Liver (tissue), 3 donors: ENCODE data around the gene ECM1.

ENCODE experiments used
- FOXA1 ChIP-seq: IDR thresholded peaks from 2 replicates; pipeline ENCODE4 v1.6.1; 2016; ENCODE audit warnings: antibody characterized with exemption
- FOXA2 ChIP-seq: IDR thresholded peaks from 2 replicates; pipeline ENCODE4 v1.6.1; 2016; ENCODE audit warnings: antibody characterized with exemption
- GABPA ChIP-seq, 2 donors: IDR thresholded peaks in 1 of 2; conservative IDR thresholded peaks in 1 of 2; 2 replicates each; pipeline ENCODE4 v1.6.1; 2016; ENCODE audit warnings: antibody characterized with exemption in 2 of 2, mild to moderate bottlenecking in 1 of 2, moderate library complexity in 1 of 2
- JUND ChIP-seq, 2 donors: IDR thresholded peaks; 2 replicates each; pipeline ENCODE4 v1.6.1; 2016; ENCODE audit warnings: antibody characterized with exemption in 2 of 2
- RAD21 ChIP-seq, 2 donors: IDR thresholded peaks; 2 replicates each; pipeline ENCODE4 v1.6.1; 2016; ENCODE audit warnings: antibody characterized with exemption in 2 of 2, mild to moderate bottlenecking in 2 of 2
- SP1 ChIP-seq: IDR thresholded peaks from 2 replicates; pipeline ENCODE4 v1.6.1; 2018; ENCODE audit warnings: antibody characterized with exemption, mild to moderate bottlenecking
- TAF1 ChIP-seq: conservative IDR thresholded peaks from 2 replicates; pipeline ENCODE4 v1.6.1; 2016; ENCODE audit warnings: antibody characterized with exemption, mild to moderate bottlenecking
- YY1 ChIP-seq: IDR thresholded peaks from 2 replicates; pipeline ENCODE4 v1.6.1; 2016; ENCODE audit warnings: antibody characterized with exemption, mild to moderate bottlenecking
- TF ChIP-seq, protein P1 (sequence below): fragments of 150-350 bp; IDR thresholded peaks from 2 replicates; pipeline ENCODE4 v1.5.1; 2017; ENCODE audit warnings: improper control_type of control experiment, low read depth, low read length; ENCODE audit not compliant: missing input control
- TF ChIP-seq, protein P2 (sequence below): IDR thresholded peaks from 2 replicates; pipeline ENCODE4 v1.6.1; 2016; ENCODE audit warnings: antibody characterized with exemption, mild to moderate bottlenecking
- TF ChIP-seq, protein P3 (sequence below): IDR thresholded peaks from 2 replicates; pipeline ENCODE4 v1.6.1; 2016; ENCODE audit warnings: antibody characterized with exemption
- TF ChIP-seq, protein P4 (sequence below): IDR thresholded peaks from 2 replicates; pipeline ENCODE4 v1.6.1; 2016; ENCODE audit warnings: antibody characterized with exemption
- TF ChIP-seq, protein P5 (sequence below): IDR thresholded peaks from 2 replicates; pipeline ENCODE4 v1.6.1; 2016; ENCODE audit warnings: antibody characterized with exemption
- donor health status: healthy.
- donor health status: healthy.

DNA sequence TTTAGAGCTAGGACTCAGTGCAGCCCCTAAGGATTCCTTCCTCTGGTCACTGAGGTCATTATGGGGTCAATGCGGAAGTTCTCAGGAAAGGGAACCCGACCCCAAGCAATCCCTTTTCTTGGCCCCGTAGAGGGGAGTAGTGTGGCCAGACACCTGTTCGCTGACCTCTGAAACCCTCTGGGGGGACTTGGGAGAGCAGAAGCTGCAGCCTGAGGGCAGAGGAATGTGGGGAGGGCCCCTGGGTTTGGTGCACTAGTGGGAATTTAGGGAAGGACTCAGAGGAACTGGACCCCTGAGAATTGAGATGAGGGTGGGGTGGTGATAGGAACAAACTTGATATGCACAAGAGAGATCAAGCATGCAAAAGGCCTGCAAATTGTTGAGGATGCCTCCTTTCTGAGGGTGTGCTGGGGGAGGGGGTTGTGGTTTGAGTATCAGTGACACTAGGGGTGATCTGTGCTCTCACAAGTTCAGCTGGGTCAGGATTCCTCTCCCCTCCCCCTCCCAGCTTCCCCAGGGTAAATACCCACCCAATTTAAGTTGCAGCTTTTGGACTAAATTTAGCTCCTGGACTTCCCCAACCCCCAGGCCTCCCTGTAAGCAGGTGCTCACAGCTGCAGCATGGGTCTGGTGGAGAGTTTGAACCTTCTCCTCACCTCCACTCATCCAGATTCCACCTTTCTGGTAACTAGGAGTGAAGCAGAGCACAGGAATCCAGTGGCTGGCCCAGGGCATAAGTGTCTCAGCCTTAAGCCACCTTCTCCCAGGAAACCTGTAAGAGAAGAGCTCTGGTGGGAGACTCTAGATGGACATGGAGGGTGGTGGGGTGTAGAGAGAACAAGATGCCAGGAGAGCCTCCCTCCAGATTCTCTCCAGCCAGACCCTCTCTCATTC, 54.8 kb downstream of the ECM1 start:
- TF ChIP-seq, protein P1, sequence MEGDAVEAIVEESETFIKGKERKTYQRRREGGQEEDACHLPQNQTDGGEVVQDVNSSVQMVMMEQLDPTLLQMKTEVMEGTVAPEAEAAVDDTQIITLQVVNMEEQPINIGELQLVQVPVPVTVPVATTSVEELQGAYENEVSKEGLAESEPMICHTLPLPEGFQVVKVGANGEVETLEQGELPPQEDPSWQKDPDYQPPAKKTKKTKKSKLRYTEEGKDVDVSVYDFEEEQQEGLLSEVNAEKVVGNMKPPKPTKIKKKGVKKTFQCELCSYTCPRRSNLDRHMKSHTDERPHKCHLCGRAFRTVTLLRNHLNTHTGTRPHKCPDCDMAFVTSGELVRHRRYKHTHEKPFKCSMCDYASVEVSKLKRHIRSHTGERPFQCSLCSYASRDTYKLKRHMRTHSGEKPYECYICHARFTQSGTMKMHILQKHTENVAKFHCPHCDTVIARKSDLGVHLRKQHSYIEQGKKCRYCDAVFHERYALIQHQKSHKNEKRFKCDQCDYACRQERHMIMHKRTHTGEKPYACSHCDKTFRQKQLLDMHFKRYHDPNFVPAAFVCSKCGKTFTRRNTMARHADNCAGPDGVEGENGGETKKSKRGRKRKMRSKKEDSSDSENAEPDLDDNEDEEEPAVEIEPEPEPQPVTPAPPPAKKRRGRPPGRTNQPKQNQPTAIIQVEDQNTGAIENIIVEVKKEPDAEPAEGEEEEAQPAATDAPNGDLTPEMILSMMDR: no peak
- TF ChIP-seq FOXA2: no peak
- TF ChIP-seq, protein P2, sequence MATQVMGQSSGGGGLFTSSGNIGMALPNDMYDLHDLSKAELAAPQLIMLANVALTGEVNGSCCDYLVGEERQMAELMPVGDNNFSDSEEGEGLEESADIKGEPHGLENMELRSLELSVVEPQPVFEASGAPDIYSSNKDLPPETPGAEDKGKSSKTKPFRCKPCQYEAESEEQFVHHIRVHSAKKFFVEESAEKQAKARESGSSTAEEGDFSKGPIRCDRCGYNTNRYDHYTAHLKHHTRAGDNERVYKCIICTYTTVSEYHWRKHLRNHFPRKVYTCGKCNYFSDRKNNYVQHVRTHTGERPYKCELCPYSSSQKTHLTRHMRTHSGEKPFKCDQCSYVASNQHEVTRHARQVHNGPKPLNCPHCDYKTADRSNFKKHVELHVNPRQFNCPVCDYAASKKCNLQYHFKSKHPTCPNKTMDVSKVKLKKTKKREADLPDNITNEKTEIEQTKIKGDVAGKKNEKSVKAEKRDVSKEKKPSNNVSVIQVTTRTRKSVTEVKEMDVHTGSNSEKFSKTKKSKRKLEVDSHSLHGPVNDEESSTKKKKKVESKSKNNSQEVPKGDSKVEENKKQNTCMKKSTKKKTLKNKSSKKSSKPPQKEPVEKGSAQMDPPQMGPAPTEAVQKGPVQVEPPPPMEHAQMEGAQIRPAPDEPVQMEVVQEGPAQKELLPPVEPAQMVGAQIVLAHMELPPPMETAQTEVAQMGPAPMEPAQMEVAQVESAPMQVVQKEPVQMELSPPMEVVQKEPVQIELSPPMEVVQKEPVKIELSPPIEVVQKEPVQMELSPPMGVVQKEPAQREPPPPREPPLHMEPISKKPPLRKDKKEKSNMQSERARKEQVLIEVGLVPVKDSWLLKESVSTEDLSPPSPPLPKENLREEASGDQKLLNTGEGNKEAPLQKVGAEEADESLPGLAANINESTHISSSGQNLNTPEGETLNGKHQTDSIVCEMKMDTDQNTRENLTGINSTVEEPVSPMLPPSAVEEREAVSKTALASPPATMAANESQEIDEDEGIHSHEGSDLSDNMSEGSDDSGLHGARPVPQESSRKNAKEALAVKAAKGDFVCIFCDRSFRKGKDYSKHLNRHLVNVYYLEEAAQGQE: no peak
- TF ChIP-seq TAF1: no peak
- no peak for TF ChIP-seq YY1
- TF ChIP-seq, protein P3, sequence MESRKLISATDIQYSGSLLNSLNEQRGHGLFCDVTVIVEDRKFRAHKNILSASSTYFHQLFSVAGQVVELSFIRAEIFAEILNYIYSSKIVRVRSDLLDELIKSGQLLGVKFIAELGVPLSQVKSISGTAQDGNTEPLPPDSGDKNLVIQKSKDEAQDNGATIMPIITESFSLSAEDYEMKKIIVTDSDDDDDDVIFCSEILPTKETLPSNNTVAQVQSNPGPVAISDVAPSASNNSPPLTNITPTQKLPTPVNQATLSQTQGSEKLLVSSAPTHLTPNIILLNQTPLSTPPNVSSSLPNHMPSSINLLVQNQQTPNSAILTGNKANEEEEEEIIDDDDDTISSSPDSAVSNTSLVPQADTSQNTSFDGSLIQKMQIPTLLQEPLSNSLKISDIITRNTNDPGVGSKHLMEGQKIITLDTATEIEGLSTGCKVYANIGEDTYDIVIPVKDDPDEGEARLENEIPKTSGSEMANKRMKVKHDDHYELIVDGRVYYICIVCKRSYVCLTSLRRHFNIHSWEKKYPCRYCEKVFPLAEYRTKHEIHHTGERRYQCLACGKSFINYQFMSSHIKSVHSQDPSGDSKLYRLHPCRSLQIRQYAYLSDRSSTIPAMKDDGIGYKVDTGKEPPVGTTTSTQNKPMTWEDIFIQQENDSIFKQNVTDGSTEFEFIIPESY: no peak
- TF ChIP-seq RAD21 (IDR thresholded peaks at IDR 0.05): no peak
- no peak for TF ChIP-seq FOXA1
- no peak for TF ChIP-seq JUND (IDR thresholded peaks at IDR 0.05)
- TF ChIP-seq, protein P4, sequence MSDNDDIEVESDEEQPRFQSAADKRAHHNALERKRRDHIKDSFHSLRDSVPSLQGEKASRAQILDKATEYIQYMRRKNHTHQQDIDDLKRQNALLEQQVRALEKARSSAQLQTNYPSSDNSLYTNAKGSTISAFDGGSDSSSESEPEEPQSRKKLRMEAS: peak; percentile 30
- TF ChIP-seq GABPA (IDR thresholded peaks at IDR 0.05 in 1 of 2, conservative IDR thresholded peaks at IDR 0.05 in 1 of 2): no peak
- TF ChIP-seq, protein P5, sequence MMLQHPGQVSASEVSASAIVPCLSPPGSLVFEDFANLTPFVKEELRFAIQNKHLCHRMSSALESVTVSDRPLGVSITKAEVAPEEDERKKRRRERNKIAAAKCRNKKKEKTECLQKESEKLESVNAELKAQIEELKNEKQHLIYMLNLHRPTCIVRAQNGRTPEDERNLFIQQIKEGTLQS: no peak
- TF ChIP-seq SP1: no peak
